Vagina (tissue), 2 donors: ENCODE measurements around the gene USP10. TPM values are rescaled to one million over a fixed set of nuclear protein-coding genes. Genes with fewer than 3 reads are reported as not detected.
A peak's percentile ranks its signal among the peaks of the same experiment; 100 is the strongest.

ENCODE experiments used
- DNase-seq, 2 donors: peaks; one replicate each; pipeline ENCODE4 v3.0.0-alpha.2; 2017; ENCODE audit errors: extremely low spot score in 2 of 2
- H3K27ac ChIP-seq: fragments of 200-600 bp; sonication (generic); one replicate; pipeline ENCODE4 v1.5.1; 2019
- H3K27me3 ChIP-seq: fragments of 200-600 bp; sonication (generic); one replicate; pipeline ENCODE4 v1.5.1; 2019
- H3K36me3 ChIP-seq, 2 donors: fragments of 200-600 bp; sonication (generic); one replicate each; pipeline ENCODE4 v1.5.1; 2017 to 2019
- H3K4me1 ChIP-seq: fragments of 200-600 bp; sonication (generic); one replicate; pipeline ENCODE4 v1.5.1; 2019
- H3K4me3 ChIP-seq, 2 donors: fragments of 200-600 bp; sonication (generic); 1 replicate in 1 of 2; 2 replicates in 1 of 2; pipeline ENCODE4 v1.5.1; 2016 to 2019
- H3K9me3 ChIP-seq: fragments of 200-600 bp; sonication (generic); one replicate; pipeline ENCODE4 v1.5.1; 2019
- CTCF ChIP-seq, 3 experiments: fragments of 450-650 bp in 2 of 3; fragments of 200-600 bp in 1 of 3; sonication (generic) in 1 of 3; IDR thresholded peaks; one replicate each; pipeline ENCODE4 v1.5.1; 2017 to 2019; ENCODE audit warnings: antibody characterized with exemption in 3 of 3, mild to moderate bottlenecking in 2 of 3, moderate library complexity in 2 of 3
- POLR2A ChIP-seq, 2 donors: fragments of 450-650 bp; IDR thresholded peaks; one replicate each; pipeline ENCODE4 v1.6.1; 2017; ENCODE audit warnings: antibody characterized with exemption in 2 of 2, mild to moderate bottlenecking in 2 of 2, moderate library complexity in 2 of 2
- POLR2AphosphoS5 ChIP-seq, 2 donors: sonication (generic); formaldehyde crosslinking; IDR thresholded peaks; one replicate each; pipeline ENCODE4 v1.9.0; 2017; ENCODE audit warnings: antibody characterized with exemption in 2 of 2, mild to moderate bottlenecking in 2 of 2, low read depth in 1 of 2; ENCODE audit not compliant: insufficient read depth in 1 of 2
- intact Hi-C: fragments of 100-400 bp; cut with DNase I; formaldehyde crosslinking; loops from one replicate; pipeline ENCODE4 v1.15.1; 2023
- total RNA-seq: library from RNA; depleted of rRNA; stranded (reverse); fragments of >200 nt; gene quantifications from one replicate; pipeline ENCODE4 v1.2.3, GENCODE V29; 2016

USP10 gene
- total RNA-seq, 1 donor from 2014 or later: 42.5 TPM

- no peaks in the 10 kb centered on the region for H3K9me3 ChIP-seq
- TF ChIP-seq POLR2A (IDR thresholded peaks at IDR 0.05) (no peak), POLR2AphosphoS5 (IDR thresholded peaks at IDR 0.05; ENCODE audit: insufficient read depth in 1 of 2, low read depth in 1 of 2) (no peak), CTCF (IDR thresholded peaks at IDR 0.05) (no peak)
- no peak for DNase-seq
- H3K4me1 ChIP-seq: no peaks in the 10 kb centered on the region
- no peaks in the 10 kb centered on the region for H3K27me3 ChIP-seq
- peaks cover 0 to 73% of the 10 kb centered on the region in 2 donors for H3K36me3 ChIP-seq
- no peak overlapping the region for H3K4me3 ChIP-seq
- intact Hi-C loops: no loop called here
- H3K27ac ChIP-seq: peak overlapping the region; percentile 0
Observed at GRCh38 chr16:84766978-84767773, 67.4 kb downstream of the USP10 start.

GRCh38 chr16:84768061-84768807, 68.4 kb downstream of the USP10 start:
- TF ChIP-seq POLR2A (IDR thresholded peaks at IDR 0.05): no peak
- TF ChIP-seq POLR2AphosphoS5 (IDR thresholded peaks at IDR 0.05; ENCODE audit: insufficient read depth in 1 of 2, low read depth in 1 of 2): no peak
- TF ChIP-seq CTCF (IDR thresholded peaks at IDR 0.05): no peak
- no peak overlapping the region for H3K27ac ChIP-seq
- H3K4me3 ChIP-seq: no peak overlapping the region
- H3K4me1 ChIP-seq: no peaks in the 10 kb centered on the region
- peaks cover 0 to 76% of the 10 kb centered on the region in 2 donors for H3K36me3 ChIP-seq
- H3K27me3 ChIP-seq: no peaks in the 10 kb centered on the region
- no peaks in the 10 kb centered on the region for H3K9me3 ChIP-seq
- intact Hi-C loops: no loop called here
- DNase-seq: no peak

GRCh38 chr16:84768808-84769197, 69.0 kb downstream of the USP10 start:
- Histone ChIP-seq H3K4me1 (no peaks in the 10 kb centered on the region), H3K9me3 (no peaks in the 10 kb centered on the region), H3K36me3 (peaks cover 0 to 73% of the 10 kb centered on the region in 2 donors), H3K27ac (no peak overlapping the region), H3K27me3 (no peaks in the 10 kb centered on the region), H3K4me3 (no peak overlapping the region)
- DNase-seq: no peak
- intact Hi-C loops: no loop called here
- TF ChIP-seq POLR2A (IDR thresholded peaks at IDR 0.05): no peak
- TF ChIP-seq POLR2AphosphoS5 (IDR thresholded peaks at IDR 0.05; ENCODE audit: insufficient read depth in 1 of 2, low read depth in 1 of 2): no peak
- no peak for TF ChIP-seq CTCF (IDR thresholded peaks at IDR 0.05)

- DNase-seq: no peak
- H3K36me3 ChIP-seq: peaks cover 0 to 67% of the 10 kb centered on the region in 2 donors
Observed at GRCh38 chr16:84769416-84769815, 69.6 kb downstream of the USP10 start.

More at GRCh38 chr16:84769416-84769815, 69.6 kb downstream of the USP10 start:
- Histone ChIP-seq H3K27ac (no peak overlapping the region), H3K4me3 (no peak overlapping the region), H3K4me1 (no peaks in the 10 kb centered on the region), H3K27me3 (no peaks in the 10 kb centered on the region), H3K9me3 (no peaks in the 10 kb centered on the region)
- TF ChIP-seq POLR2AphosphoS5 (IDR thresholded peaks at IDR 0.05; ENCODE audit: insufficient read depth in 1 of 2, low read depth in 1 of 2): no peak
- TF ChIP-seq CTCF (IDR thresholded peaks at IDR 0.05): no peak
- TF ChIP-seq POLR2A (IDR thresholded peaks at IDR 0.05): no peak
- intact Hi-C loops: no loop called here
